ENCODE data around the gene SLC15A5.

Gene SLC15A5

DNA sequence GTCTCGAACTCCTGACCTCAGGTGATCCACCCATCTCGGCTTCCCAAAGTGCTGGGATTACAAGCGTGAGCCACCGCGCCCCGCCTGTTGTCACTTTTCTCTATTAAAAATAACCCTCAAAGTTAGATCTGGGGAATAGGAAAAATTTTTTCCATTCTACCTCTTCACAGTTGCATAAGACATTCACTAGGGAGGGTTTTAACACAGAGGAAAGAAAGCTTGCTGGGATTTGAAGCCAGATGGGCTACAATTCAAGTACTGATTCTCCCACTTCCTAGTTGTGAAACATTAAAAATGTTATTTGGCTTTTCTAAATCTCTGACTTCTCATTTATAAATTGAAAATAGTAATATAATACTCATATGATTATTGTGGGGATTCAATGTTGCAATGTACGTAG lies 23.3 kb upstream of the SLC15A5 start:
- H3K36me3 ChIP-seq (replicated peaks; ENCODE audit: low read depth, low read length): no peaks in the 10 kb centered on the region
- no peak overlapping the region for H3K4me2 ChIP-seq (ENCODE audit: low read length)
- H3K9me3 ChIP-seq (ENCODE audit: insufficient read depth, low read length): no peaks in the 10 kb centered on the region
- TF ChIP-seq, protein P1, sequence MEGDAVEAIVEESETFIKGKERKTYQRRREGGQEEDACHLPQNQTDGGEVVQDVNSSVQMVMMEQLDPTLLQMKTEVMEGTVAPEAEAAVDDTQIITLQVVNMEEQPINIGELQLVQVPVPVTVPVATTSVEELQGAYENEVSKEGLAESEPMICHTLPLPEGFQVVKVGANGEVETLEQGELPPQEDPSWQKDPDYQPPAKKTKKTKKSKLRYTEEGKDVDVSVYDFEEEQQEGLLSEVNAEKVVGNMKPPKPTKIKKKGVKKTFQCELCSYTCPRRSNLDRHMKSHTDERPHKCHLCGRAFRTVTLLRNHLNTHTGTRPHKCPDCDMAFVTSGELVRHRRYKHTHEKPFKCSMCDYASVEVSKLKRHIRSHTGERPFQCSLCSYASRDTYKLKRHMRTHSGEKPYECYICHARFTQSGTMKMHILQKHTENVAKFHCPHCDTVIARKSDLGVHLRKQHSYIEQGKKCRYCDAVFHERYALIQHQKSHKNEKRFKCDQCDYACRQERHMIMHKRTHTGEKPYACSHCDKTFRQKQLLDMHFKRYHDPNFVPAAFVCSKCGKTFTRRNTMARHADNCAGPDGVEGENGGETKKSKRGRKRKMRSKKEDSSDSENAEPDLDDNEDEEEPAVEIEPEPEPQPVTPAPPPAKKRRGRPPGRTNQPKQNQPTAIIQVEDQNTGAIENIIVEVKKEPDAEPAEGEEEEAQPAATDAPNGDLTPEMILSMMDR (IDR thresholded peaks at IDR 0.05; ENCODE audit: low read depth, low read length): no peak
- TF ChIP-seq EZH2phosphoT487 (IDR thresholded peaks at IDR 0.05; ENCODE audit: low read depth): no peak
- no peaks in the 10 kb centered on the region for H3K79me2 ChIP-seq (ENCODE audit: low read length)
- H4K20me1 ChIP-seq (ENCODE audit: insufficient read depth, low read length): no peaks in the 10 kb centered on the region
- no peaks in the 10 kb centered on the region for H3K27me3 ChIP-seq (ENCODE audit: low read depth, low read length)
- no peaks in the 10 kb centered on the region for H3K4me1 ChIP-seq (ENCODE audit: low read length)
- H3K27ac ChIP-seq (ENCODE audit: low read length): no peak overlapping the region
- H3K9ac ChIP-seq (ENCODE audit: low read length): no peak overlapping the region
- H2AFZ ChIP-seq (ENCODE audit: low read depth, low read length): no peak overlapping the region
- no peak overlapping the region for H3K4me3 ChIP-seq (ENCODE audit: low read length)

DNA sequence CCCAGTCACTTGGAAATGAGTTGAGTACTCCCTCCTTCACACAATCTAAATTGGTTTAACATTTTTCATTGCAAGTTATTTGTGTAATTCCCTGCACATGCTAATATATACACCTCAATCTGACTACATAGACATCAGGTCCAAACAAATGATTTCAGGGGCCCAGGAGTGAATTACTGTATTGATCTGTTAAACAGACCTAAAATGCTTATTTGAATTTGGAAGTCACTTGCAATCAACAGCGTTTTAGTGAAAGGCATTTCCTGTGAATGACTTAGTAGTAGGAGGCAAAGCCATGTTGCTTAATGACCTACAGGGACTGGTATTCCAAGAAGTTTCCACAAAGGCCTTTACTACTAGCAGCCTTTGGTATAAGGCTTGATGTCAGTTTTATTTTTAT lies 22.6 kb upstream of the SLC15A5 start:
- Histone ChIP-seq H3K27ac (ENCODE audit: low read length) (no peak overlapping the region), H3K36me3 (replicated peaks; ENCODE audit: low read depth, low read length) (no peaks in the 10 kb centered on the region), H3K4me1 (ENCODE audit: low read length) (no peaks in the 10 kb centered on the region), H3K27me3 (ENCODE audit: low read depth, low read length) (no peaks in the 10 kb centered on the region), H3K79me2 (ENCODE audit: low read length) (no peaks in the 10 kb centered on the region), H4K20me1 (ENCODE audit: insufficient read depth, low read length) (no peaks in the 10 kb centered on the region), H3K4me3 (ENCODE audit: low read length) (no peak overlapping the region), H3K9me3 (ENCODE audit: insufficient read depth, low read length) (no peaks in the 10 kb centered on the region), H3K4me2 (ENCODE audit: low read length) (no peak overlapping the region), H3K9ac (ENCODE audit: low read length) (no peak overlapping the region), H2AFZ (ENCODE audit: low read depth, low read length) (no peak overlapping the region)
- TF ChIP-seq, protein P1 (IDR thresholded peaks at IDR 0.05; ENCODE audit: low read depth, low read length): no peak
- TF ChIP-seq EZH2phosphoT487 (IDR thresholded peaks at IDR 0.05; ENCODE audit: low read depth): no peak

DNA sequence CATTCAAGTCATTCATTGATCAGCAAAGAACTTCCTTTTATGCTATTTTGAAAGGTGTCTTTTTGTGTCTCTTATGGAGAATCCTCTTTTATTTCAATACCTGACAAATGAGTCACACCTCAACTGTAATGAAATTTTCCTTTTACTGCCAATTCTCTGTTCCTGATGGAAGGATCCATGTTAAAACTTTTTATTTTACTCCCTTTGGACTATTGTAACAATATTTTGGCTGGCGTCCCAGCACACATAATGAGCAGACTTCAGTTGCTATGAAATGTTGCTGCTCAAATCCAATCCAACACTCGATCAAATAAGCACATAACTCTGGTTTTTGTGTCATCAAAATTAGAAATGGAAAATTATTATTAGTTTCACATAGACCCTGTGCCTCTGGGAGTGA lies 21.9 kb upstream of the SLC15A5 start:
- H3K27ac ChIP-seq (ENCODE audit: low read length): no peak overlapping the region
- H4K20me1 ChIP-seq (ENCODE audit: insufficient read depth, low read length): no peaks in the 10 kb centered on the region
- no peaks in the 10 kb centered on the region for H3K36me3 ChIP-seq (replicated peaks; ENCODE audit: low read depth, low read length)
- H3K79me2 ChIP-seq (ENCODE audit: low read length): no peaks in the 10 kb centered on the region
- no peak overlapping the region for H3K4me3 ChIP-seq (ENCODE audit: low read length)
- no peak for TF ChIP-seq EZH2phosphoT487 (IDR thresholded peaks at IDR 0.05; ENCODE audit: low read depth)
- TF ChIP-seq, protein P1 (IDR thresholded peaks at IDR 0.05; ENCODE audit: low read depth, low read length): no peak
- no peaks in the 10 kb centered on the region for H3K4me1 ChIP-seq (ENCODE audit: low read length)
- no peak overlapping the region for H3K9ac ChIP-seq (ENCODE audit: low read length)
- no peaks in the 10 kb centered on the region for H3K27me3 ChIP-seq (ENCODE audit: low read depth, low read length)
- H2AFZ ChIP-seq (ENCODE audit: low read depth, low read length): no peak overlapping the region
- no peak overlapping the region for H3K4me2 ChIP-seq (ENCODE audit: low read length)
- H3K9me3 ChIP-seq (ENCODE audit: insufficient read depth, low read length): no peaks in the 10 kb centered on the region

DNA sequence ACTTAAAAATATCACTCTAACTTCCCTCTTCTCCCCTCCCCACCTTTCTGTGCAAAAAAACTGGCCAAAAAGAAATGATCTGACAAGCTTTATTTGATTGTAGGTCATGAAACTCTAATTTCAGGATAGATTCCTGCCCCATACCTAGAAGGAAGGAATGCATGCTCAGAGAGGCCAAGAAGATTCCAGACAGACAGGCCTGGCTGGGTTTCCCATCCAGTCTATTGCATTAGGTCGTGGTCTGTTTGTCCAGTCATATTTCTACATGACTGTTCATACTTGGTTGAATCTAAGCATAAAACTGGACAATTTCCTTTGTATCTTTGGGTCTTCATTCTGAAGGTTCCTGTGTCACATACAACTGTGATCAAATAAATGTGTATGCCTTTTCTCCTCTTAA lies 20.0 kb upstream of the SLC15A5 start:
- no peaks in the 10 kb centered on the region for H3K9me3 ChIP-seq (ENCODE audit: insufficient read depth, low read length)
- H3K4me1 ChIP-seq (ENCODE audit: low read length): no peaks in the 10 kb centered on the region
- no peak overlapping the region for H3K4me2 ChIP-seq (ENCODE audit: low read length)
- no peaks in the 10 kb centered on the region for H3K27me3 ChIP-seq (ENCODE audit: low read depth, low read length)
- H3K36me3 ChIP-seq (replicated peaks; ENCODE audit: low read depth, low read length): no peaks in the 10 kb centered on the region
- no peak overlapping the region for H3K27ac ChIP-seq (ENCODE audit: low read length)
- TF ChIP-seq, protein P1 (IDR thresholded peaks at IDR 0.05; ENCODE audit: low read depth, low read length): no peak
- no peak for TF ChIP-seq EZH2phosphoT487 (IDR thresholded peaks at IDR 0.05; ENCODE audit: low read depth)
- H4K20me1 ChIP-seq (ENCODE audit: insufficient read depth, low read length): no peaks in the 10 kb centered on the region
- H3K9ac ChIP-seq (ENCODE audit: low read length): no peak overlapping the region
- no peaks in the 10 kb centered on the region for H3K79me2 ChIP-seq (ENCODE audit: low read length)
- H2AFZ ChIP-seq (ENCODE audit: low read depth, low read length): no peak overlapping the region
- H3K4me3 ChIP-seq (ENCODE audit: low read length): no peak overlapping the region
